Measurements from ENCODE around the gene ATP5F1D.

ATP5F1D gene

GRCh38 chr19:1223018-1223855 lies 18.3 kb upstream of the ATP5F1D start:
- H3K79me2 ChIP-seq (ENCODE audit: low read length): peaks cover 6% of the 10 kb centered on the region; the same call in 1 of the 2 replicates
- no peaks in the 10 kb centered on the region for H3K4me1 ChIP-seq (ENCODE audit: low read length)
- peaks cover 21% of the 10 kb centered on the region for H3K36me3 ChIP-seq (replicated peaks; ENCODE audit: low read depth, low read length)
- no peak overlapping the region for H2AFZ ChIP-seq (ENCODE audit: low read depth, low read length)
- H4K20me1 ChIP-seq (ENCODE audit: insufficient read depth, low read length): peaks cover 16% of the 10 kb centered on the region
- TF ChIP-seq, protein P1, sequence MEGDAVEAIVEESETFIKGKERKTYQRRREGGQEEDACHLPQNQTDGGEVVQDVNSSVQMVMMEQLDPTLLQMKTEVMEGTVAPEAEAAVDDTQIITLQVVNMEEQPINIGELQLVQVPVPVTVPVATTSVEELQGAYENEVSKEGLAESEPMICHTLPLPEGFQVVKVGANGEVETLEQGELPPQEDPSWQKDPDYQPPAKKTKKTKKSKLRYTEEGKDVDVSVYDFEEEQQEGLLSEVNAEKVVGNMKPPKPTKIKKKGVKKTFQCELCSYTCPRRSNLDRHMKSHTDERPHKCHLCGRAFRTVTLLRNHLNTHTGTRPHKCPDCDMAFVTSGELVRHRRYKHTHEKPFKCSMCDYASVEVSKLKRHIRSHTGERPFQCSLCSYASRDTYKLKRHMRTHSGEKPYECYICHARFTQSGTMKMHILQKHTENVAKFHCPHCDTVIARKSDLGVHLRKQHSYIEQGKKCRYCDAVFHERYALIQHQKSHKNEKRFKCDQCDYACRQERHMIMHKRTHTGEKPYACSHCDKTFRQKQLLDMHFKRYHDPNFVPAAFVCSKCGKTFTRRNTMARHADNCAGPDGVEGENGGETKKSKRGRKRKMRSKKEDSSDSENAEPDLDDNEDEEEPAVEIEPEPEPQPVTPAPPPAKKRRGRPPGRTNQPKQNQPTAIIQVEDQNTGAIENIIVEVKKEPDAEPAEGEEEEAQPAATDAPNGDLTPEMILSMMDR (IDR thresholded peaks at IDR 0.05; ENCODE audit: low read depth, low read length): peak; percentile 69
- no peak for TF ChIP-seq EZH2phosphoT487 (IDR thresholded peaks at IDR 0.05; ENCODE audit: low read depth)
- no peak overlapping the region for H3K27ac ChIP-seq (ENCODE audit: low read length)
- no peak overlapping the region for H3K4me3 ChIP-seq (ENCODE audit: low read length)
- H3K9me3 ChIP-seq (ENCODE audit: insufficient read depth, low read length): no peaks in the 10 kb centered on the region
- no peak overlapping the region for H3K4me2 ChIP-seq (ENCODE audit: low read length)
- no peak overlapping the region for H3K9ac ChIP-seq (ENCODE audit: low read length)
- H3K27me3 ChIP-seq (ENCODE audit: low read depth, low read length): no peaks in the 10 kb centered on the region

GRCh38 chr19:1224047-1224825 lies 17.3 kb upstream of the ATP5F1D start:
- Histone ChIP-seq H3K79me2 (ENCODE audit: low read length) (no peaks in the 10 kb centered on the region), H4K20me1 (ENCODE audit: insufficient read depth, low read length) (0 out of 2 replicates have a peak, but pooled peaks cover 7% of the 10 kb centered on the region), H3K4me3 (ENCODE audit: low read length) (no peak overlapping the region), H3K9me3 (ENCODE audit: insufficient read depth, low read length) (no peaks in the 10 kb centered on the region), H3K27ac (ENCODE audit: low read length) (no peak overlapping the region), H3K36me3 (replicated peaks; ENCODE audit: low read depth, low read length) (peaks cover 21% of the 10 kb centered on the region), H3K4me1 (ENCODE audit: low read length) (no peaks in the 10 kb centered on the region), H3K9ac (ENCODE audit: low read length) (no peak overlapping the region), H3K4me2 (ENCODE audit: low read length) (no peak overlapping the region), H2AFZ (ENCODE audit: low read depth, low read length) (no peak overlapping the region), H3K27me3 (ENCODE audit: low read depth, low read length) (no peaks in the 10 kb centered on the region)
- no peak for TF ChIP-seq EZH2phosphoT487 (IDR thresholded peaks at IDR 0.05; ENCODE audit: low read depth)
- TF ChIP-seq, protein P1 (IDR thresholded peaks at IDR 0.05; ENCODE audit: low read depth, low read length): no peak

GRCh38 chr19:1224847-1225246 lies 16.7 kb upstream of the ATP5F1D start:
- Histone ChIP-seq H4K20me1 (ENCODE audit: insufficient read depth, low read length) (0 out of 2 replicates have a peak, but pooled peaks cover 7% of the 10 kb centered on the region), H3K4me2 (ENCODE audit: low read length) (no peak overlapping the region)

More at GRCh38 chr19:1224847-1225246, 16.7 kb upstream of the ATP5F1D start:
- no peak overlapping the region for H3K4me3 ChIP-seq (ENCODE audit: low read length)
- H3K27ac ChIP-seq (ENCODE audit: low read length): no peak overlapping the region
- no peak for TF ChIP-seq EZH2phosphoT487 (IDR thresholded peaks at IDR 0.05; ENCODE audit: low read depth)
- TF ChIP-seq, protein P1 (IDR thresholded peaks at IDR 0.05; ENCODE audit: low read depth, low read length): no peak
- no peak overlapping the region for H2AFZ ChIP-seq (ENCODE audit: low read depth, low read length)
- no peaks in the 10 kb centered on the region for H3K79me2 ChIP-seq (ENCODE audit: low read length)
- no peaks in the 10 kb centered on the region for H3K9me3 ChIP-seq (ENCODE audit: insufficient read depth, low read length)
- no peak overlapping the region for H3K9ac ChIP-seq (ENCODE audit: low read length)
- no peaks in the 10 kb centered on the region for H3K4me1 ChIP-seq (ENCODE audit: low read length)
- peaks cover 21% of the 10 kb centered on the region for H3K36me3 ChIP-seq (replicated peaks; ENCODE audit: low read depth, low read length)
- H3K27me3 ChIP-seq (ENCODE audit: low read depth, low read length): no peaks in the 10 kb centered on the region
